GM23338 (cell line): ENCODE results near the gene SEMA4D. TPM values are rescaled to one million over a fixed set of nuclear protein-coding genes. Genes with fewer than 3 reads are reported as not detected.

ENCODE experiments used
- ATAC-seq: fragments of 200-7000 bp; cut with Tn5 transposase; 3 replicates; pipeline ENCODE4 v1.9.1; 2020
- DNase-seq: peaks from one replicate; pipeline ENCODE4 v3.0.0-alpha.2; 2015; ENCODE audit warnings: low spot score
- H2AFZ ChIP-seq: fragments of 200-600 bp; sonication (generic); 2 replicates; pipeline ENCODE4 v1.8.0; 2016; ENCODE audit warnings: antibody characterized with exemption, mild to moderate bottlenecking, moderate library complexity
- H3F3A ChIP-seq: fragments of 200-600 bp; sonication (generic); replicated peaks from 2 replicates; pipeline ENCODE4 v1.8.0; 2017; ENCODE audit warnings: antibody characterized with exemption, mixed run types, low read depth
- H3K27ac ChIP-seq: fragments of 200-600 bp; sonication (generic); 2 replicates; pipeline ENCODE4 v1.6.1; 2016; ENCODE audit warnings: low read depth
- H3K27me3 ChIP-seq: fragments of 200-600 bp; sonication (generic); 2 replicates; pipeline ENCODE4 v1.8.0; 2016; ENCODE audit warnings: mild to moderate bottlenecking, mixed run types, moderate library complexity; ENCODE audit not compliant: insufficient read depth
- H3K36me3 ChIP-seq: fragments of 200-600 bp; sonication (generic); 2 replicates; pipeline ENCODE4 v1.8.0; 2016; ENCODE audit warnings: mild to moderate bottlenecking; ENCODE audit not compliant: insufficient read depth
- H3K4me1 ChIP-seq: fragments of 200-600 bp; sonication (generic); 2 replicates; pipeline ENCODE4 v1.8.0; 2016; ENCODE audit warnings: mild to moderate bottlenecking, moderate library complexity; ENCODE audit not compliant: insufficient read depth
- H3K4me2 ChIP-seq: fragments of 200-600 bp; sonication (generic); 2 replicates; pipeline ENCODE4 v1.7.1; 2017; ENCODE audit warnings: mixed run types
- H3K4me3 ChIP-seq: fragments of 200-600 bp; sonication (generic); 2 replicates; pipeline ENCODE4 v1.6.1; 2016; ENCODE audit warnings: mixed run types
- H3K79me2 ChIP-seq: fragments of 200-600 bp; sonication (generic); replicated peaks from 2 replicates; pipeline ENCODE4 v1.8.0; 2017; ENCODE audit warnings: mild to moderate bottlenecking; ENCODE audit not compliant: insufficient read depth
- H3K9me2 ChIP-seq: fragments of 200-600 bp; sonication (generic); 2 replicates; pipeline ENCODE4 v1.8.0; 2017; ENCODE audit not compliant: insufficient read depth
- H4K20me1 ChIP-seq: fragments of 200-600 bp; sonication (generic); replicated peaks from 2 replicates; pipeline ENCODE4 v1.8.0; 2017; ENCODE audit warnings: mild to moderate bottlenecking; ENCODE audit not compliant: insufficient read depth
- H3K27ac Mint-ChIP-seq: 2 replicates; pipeline ENCODE4 v1.8.0; 2020; ENCODE audit warnings: inconsistent platforms, mild to moderate bottlenecking, moderate library complexity, mixed read lengths
- H3K27me3 Mint-ChIP-seq: 3 replicates; pipeline ENCODE4 v1.8.0; 2022; ENCODE audit warnings: low read depth, mild to moderate bottlenecking, moderate library complexity, mixed read lengths, inconsistent platforms; ENCODE audit not compliant: insufficient read depth, poor library complexity
- H3K36me3 Mint-ChIP-seq: 3 replicates; pipeline ENCODE4 v1.8.0; 2021; ENCODE audit warnings: low read depth, mild to moderate bottlenecking, inconsistent platforms, moderate library complexity, mixed read lengths
- H3K4me1 Mint-ChIP-seq: 3 replicates; pipeline ENCODE4 v1.8.0; 2020; ENCODE audit warnings: mild to moderate bottlenecking, inconsistent platforms, mixed read lengths
- H3K4me3 Mint-ChIP-seq: 3 replicates; pipeline ENCODE4 v1.8.0; 2021; ENCODE audit warnings: moderate library complexity, mild to moderate bottlenecking, inconsistent platforms, mixed read lengths
- H3K9me3 Mint-ChIP-seq: 3 replicates; pipeline ENCODE4 v1.8.0; 2020; ENCODE audit warnings: moderate library complexity, mild to moderate bottlenecking, inconsistent platforms, mixed read lengths
- ETS1 ChIP-seq: IDR thresholded peaks from 2 replicates; pipeline ENCODE4 v1.6.1; 2016; ENCODE audit warnings: antibody characterized with exemption
- EZH2 ChIP-seq: fragments of 200-600 bp; sonication (generic); IDR thresholded peaks from one replicate; pipeline ENCODE4 v1.8.0; 2017; ENCODE audit warnings: antibody characterized with exemption, mild to moderate bottlenecking, low read depth; ENCODE audit not compliant: unreplicated experiment
- POLR2AphosphoS5 ChIP-seq: IDR thresholded peaks from 2 replicates; pipeline ENCODE4 v1.6.1; 2016; ENCODE audit warnings: antibody characterized with exemption, low read depth
- ZNF331 ChIP-seq: fragments of 250-450 bp; sonication (Bioruptor Pico); IDR thresholded peaks from 2 replicates; pipeline ENCODE4 v1.5.0; 2020; ENCODE audit warnings: low read depth, mild to moderate bottlenecking, moderate library complexity
- ZNF462 ChIP-seq: fragments of 250-450 bp; sonication (Bioruptor Pico); IDR thresholded peaks from 2 replicates; pipeline ENCODE4 v1.5.0; 2020; ENCODE audit warnings: mild to moderate bottlenecking, moderate library complexity
- polyA plus RNA-seq: library from polyadenylated mRNA; unstranded; fragments of >200 nt; fragmentation: Nextera tagmentation; extraction: Ambion mirVana; gene quantifications from 2 replicates; pipeline ENCODE4 v1.2.1, GENCODE V29; 2016
- total RNA-seq: library from RNA; depleted of rRNA; stranded (reverse); fragments of >200 nt; shearing (Covaris generic); gene quantifications from 2 replicates; pipeline ENCODE4 v1.2.3, GENCODE V29; 2014

The SEMA4D gene
- total and polyA plus RNA-seq, 2 experiments from 2014 or later = 19.3 to 63.0 TPM

- TF ChIP-seq ZNF462 (CRISPR knock-in tag) = no peak
- TF ChIP-seq POLR2AphosphoS5 = no peak
- TF ChIP-seq ETS1 = no peak
- TF ChIP-seq EZH2 = no peak
- no peak for TF ChIP-seq ZNF331 (CRISPR knock-in tag)
Observed at GRCh38 chr9:89467278-89467625, 30.7 kb downstream of the SEMA4D start (continued).

GRCh38 chr9:89466451-89467277 lies 31.2 kb downstream of the SEMA4D start:
- Histone ChIP-seq H3K4me3 (no peak overlapping the region), H3K4me1 (peaks cover 71% of the 10 kb centered on the region), H3K27ac (no peak overlapping the region), H3K36me3 (no peaks in the 10 kb centered on the region), H3K4me2 (0 out of 2 replicates have a peak overlapping the region, but pooled peaks have one; percentile 27), H3K9me2 (peaks cover 5% of the 10 kb centered on the region; the same call in 1 of the 2 replicates), H2AFZ (no peak overlapping the region), H4K20me1 (no peaks in the 10 kb centered on the region; the same call in 1 of the 2 replicates), H3F3A (peaks cover 12% of the 10 kb centered on the region), H3K79me2 (peaks cover 87% of the 10 kb centered on the region), H3K27me3 (no peaks in the 10 kb centered on the region)
- Mint-ChIP-seq H3K9me3 (peaks cover 4% of the 10 kb centered on the region; the same call in 2 of the 3 replicates), H3K27ac (peak overlapping the region; percentile 72), H3K36me3 (peaks cover 12% of the 10 kb centered on the region; the same call in 2 of the 3 replicates), H3K27me3 (peaks cover 6% of the 10 kb centered on the region), H3K4me3 (no peak overlapping the region), H3K4me1 (peaks cover 78% of the 10 kb centered on the region)
- TF ChIP-seq ETS1 = no peak
- ATAC-seq (no peak), DNase-seq (no peak)
